HG03097 (cell line): ENCODE measurements around the gene LEF1.

Experiments used
- ATAC-seq: cut with Tn5 transposase; IDR thresholded peaks from one replicate; pipeline ENCODE4 v1.9.1; 2021; ENCODE audit not compliant: unreplicated experiment, low FRiP score

Gene LEF1

GRCh38 chr4:108180513-108180912, 11.8 kb upstream of the LEF1 start:
- no peak for ATAC-seq

GRCh38 chr4:108175966-108176365, 7.2 kb upstream of the LEF1 start:
- ATAC-seq, result no peak

- no peak for ATAC-seq
Measured at GRCh38 chr4:108174856-108175255, 6.1 kb upstream of the LEF1 start.

- ATAC-seq, result no peak
Measured at GRCh38 chr4:108173599-108174057, 4.9 kb upstream of the LEF1 start.

- peak; percentile 47 for ATAC-seq
Measured at GRCh38 chr4:108172753-108173598, 4.2 kb upstream of the LEF1 start.

- ATAC-seq, result no peak
Measured at GRCh38 chr4:108172231-108172752, 3.6 kb upstream of the LEF1 start.

- no peak for ATAC-seq
Measured at GRCh38 chr4:108171339-108172230, 2.9 kb upstream of the LEF1 start.

- no peak for ATAC-seq
Measured at GRCh38 chr4:108170631-108171338, 2.1 kb upstream of the LEF1 start.

GRCh38 chr4:108169664-108170063, 932 bp upstream of the LEF1 start:
- ATAC-seq, result no peak

GRCh38 chr4:108168160-108168670, 517 bp downstream of the LEF1 start:
- no peak for ATAC-seq

GRCh38 chr4:108166441-108167315, 2.1 kb downstream of the LEF1 start:
- ATAC-seq, result no peak

GRCh38 chr4:108166038-108166437, 2.7 kb downstream of the LEF1 start:
- no peak for ATAC-seq

GRCh38 chr4:108165586-108165985, 3.1 kb downstream of the LEF1 start:
- ATAC-seq, result no peak

GRCh38 chr4:108163351-108163750, 5.4 kb downstream of the LEF1 start:
- ATAC-seq, result no peak

GRCh38 chr4:108160741-108161352, 7.9 kb downstream of the LEF1 start:
- no peak for ATAC-seq

- no peak for ATAC-seq
Measured at GRCh38 chr4:108159845-108160244, 8.9 kb downstream of the LEF1 start.

- ATAC-seq, result no peak
Measured at GRCh38 chr4:108157655-108158054, 11.1 kb downstream of the LEF1 start.

GRCh38 chr4:108156391-108156790, 12.3 kb downstream of the LEF1 start:
- no peak for ATAC-seq

- no peak for ATAC-seq
Measured at GRCh38 chr4:108155373-108155772, 13.4 kb downstream of the LEF1 start.
